Measurements from ENCODE around the gene IGFN1. TPM values are rescaled to one million over a fixed set of nuclear protein-coding genes. Genes with fewer than 3 reads are reported as not detected.
A peak's percentile ranks its signal among the peaks of the same experiment; 100 is the strongest.

IGFN1 gene
- total and polyA plus RNA-seq, 9 of the 15 experiments (the other 6 are each of a cell fraction or from before 2014, with no cell fraction given), result 0.04 TPM; not detected in 8

DNA sequence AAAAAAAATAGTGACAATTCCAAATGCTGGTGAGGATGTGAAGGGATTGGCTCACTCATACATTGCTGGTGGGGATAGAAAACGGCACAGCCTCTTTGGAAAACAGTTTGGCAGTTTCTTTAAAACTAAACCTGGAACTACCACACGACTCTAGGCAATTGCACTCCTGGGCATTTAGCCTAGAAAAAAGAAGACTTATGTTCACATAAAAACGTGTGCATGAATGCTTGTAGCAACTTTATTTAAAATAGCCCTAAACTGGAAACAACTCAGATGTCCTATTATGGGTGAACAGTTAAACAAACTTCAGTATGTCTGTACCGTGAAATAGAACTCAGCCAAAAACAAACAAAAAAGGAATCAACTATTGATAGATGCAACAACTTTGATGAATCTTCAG lies 26.9 kb upstream of the IGFN1 start (continued):
- TF ChIP-seq ZNF584 (CRISPR knock-in tag; IDR thresholded peaks at IDR 0.05; ENCODE audit: low read depth), result no peak

DNA sequence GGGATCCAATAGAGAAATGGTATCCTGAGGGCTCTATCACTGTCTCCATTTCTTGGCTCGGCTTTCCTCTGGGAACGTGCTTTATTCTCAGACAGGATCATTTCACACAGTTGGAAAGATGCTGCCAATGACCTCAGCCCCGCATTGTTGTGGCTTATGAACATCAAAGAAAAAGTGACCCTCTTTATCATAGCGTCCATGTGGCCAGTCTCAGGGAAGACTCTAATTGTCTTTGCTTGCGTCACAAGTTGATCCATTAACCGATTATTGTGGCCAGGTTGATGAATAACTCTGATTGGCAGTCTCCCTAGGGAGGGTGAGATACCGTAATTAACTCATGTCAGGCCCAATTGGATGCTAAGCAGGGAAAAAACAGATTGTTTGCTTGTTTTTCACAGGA lies 26.0 kb upstream of the IGFN1 start:
- FAIRE-seq, result no peak
- WGBS (ENCODE audit: insufficient coverage, low coverage, missing lambda C conversion rate), result 37% methylated on average over 7 of the region's 7 CpGs
- in situ Hi-C loops (cut with MboI) (no loop called here), intact Hi-C loops (cut with micrococcal nuclease) (no loop called here)
- POLR2A ChIA-PET, result interaction anchor here (1.7 kb wide), 1 partner anchor 11 kb away, joined by 6 read pairs; the partner anchor contains the start of gene TMEM9
- H2AFZ ChIP-seq (ENCODE audit: low read depth, low read length), result no peak overlapping the region
- H4K20me1 ChIP-seq (replicated peaks; ENCODE audit: control insufficient read depth, insufficient read depth, low read length), result no peaks in the 10 kb centered on the region
- no peaks in the 10 kb centered on the region for H3K36me3 ChIP-seq (ENCODE audit: control insufficient read depth, insufficient read depth, low read length)
- no peak overlapping the region for H3K9ac ChIP-seq (ENCODE audit: insufficient read depth in 1 of 2, low read depth in 2 of 2, low read length in 2 of 2)
- H3K4me2 ChIP-seq (ENCODE audit: insufficient read depth, low read length), result no peak overlapping the region
- H3K4me3 ChIP-seq, result no peak overlapping the region
- H3K9me1 ChIP-seq (ENCODE audit: control insufficient read depth, insufficient read depth, low read length), result no peaks in the 10 kb centered on the region
- no TSS peak for BruUV-seq (replicated peaks)
- DNase-seq (ENCODE audit: extremely low read depth in 1 of 4, low spot score in 3 of 4), result no peak
- no peaks in the 10 kb centered on the region for H3K79me2 ChIP-seq (ENCODE audit: control insufficient read depth, insufficient read depth, low read length)
- TF ChIP-seq EP300 (IDR thresholded peaks at IDR 0.05; ENCODE audit: low read length), result no peak
- 0 out of 2 replicates have a peak, but pooled peaks have one; percentile 44 for TF ChIP-seq SOX6 (IDR thresholded peaks at IDR 0.05)
- peak; percentile 30; the same call in 1 of the 2 replicates for TF ChIP-seq LEF1 (IDR thresholded peaks at IDR 0.05)
- H3K9me3 ChIP-seq (replicated peaks; ENCODE audit: control insufficient read depth, insufficient read depth, low read depth, low read length), result no peaks in the 10 kb centered on the region
- no peaks in the 10 kb centered on the region for H3K27me3 ChIP-seq (ENCODE audit: control insufficient read depth in 2 of 2, insufficient read depth in 2 of 2, low read length in 2 of 2)
- no peak overlapping the region for H3K27ac ChIP-seq (ENCODE audit: extremely low read depth, low read depth, low read length)
- peaks cover 4 to 21% of the 10 kb centered on the region in 2 experiments; a peak in 3 of 5 replicates for H3K4me1 ChIP-seq (replicated peaks in 1 of 2; ENCODE audit: control insufficient read depth in 2 of 2, insufficient read depth in 2 of 2, low read length in 2 of 2)
- ATAC-seq, result no peak
- CTCF ChIA-PET (ENCODE audit: low intra/inter-chr PET ratio), result no interaction called here

Measured in K562 (cell line).